ENCODE measurements around the gene GSTO2.
"Not testable (repeated sequence)": the region's sequence is repeated elsewhere in the genome, so short reads cannot be mapped to it uniquely, and the experiment has no call there.

GSTO2 gene

DNA sequence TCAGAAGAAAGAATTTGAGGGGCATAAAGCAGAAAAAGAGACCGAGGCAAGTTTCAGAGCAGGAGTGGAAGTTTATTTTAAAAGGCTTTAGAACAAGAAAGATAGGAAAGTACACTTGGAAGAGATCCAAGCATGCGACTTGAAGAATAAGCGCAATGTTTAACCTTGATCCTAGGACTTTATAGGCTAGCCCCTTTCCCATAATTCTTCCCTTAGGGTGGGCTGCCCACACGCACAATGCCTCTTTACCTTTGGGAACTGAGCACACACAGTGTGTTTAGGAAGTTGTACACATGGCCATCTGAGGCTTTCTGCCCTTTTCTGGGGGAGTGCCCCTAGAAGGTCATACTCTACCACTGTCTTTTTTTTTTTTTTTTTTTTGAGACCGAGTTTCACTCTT lies 25.5 kb upstream of the GSTO2 start:
- Histone ChIP-seq H3K9me3 (ENCODE audit: severe bottlenecking) (no peaks in the 10 kb centered on the region), H3K4me3 (ENCODE audit: low read depth, low read length) (no peak overlapping the region), H3K27me3 (ENCODE audit: insufficient read depth, low read depth, severe bottlenecking) (no peaks in the 10 kb centered on the region), H3K36me3 (no peaks in the 10 kb centered on the region), H3K27ac (no peak overlapping the region)
- TF ChIP-seq, protein P1, sequence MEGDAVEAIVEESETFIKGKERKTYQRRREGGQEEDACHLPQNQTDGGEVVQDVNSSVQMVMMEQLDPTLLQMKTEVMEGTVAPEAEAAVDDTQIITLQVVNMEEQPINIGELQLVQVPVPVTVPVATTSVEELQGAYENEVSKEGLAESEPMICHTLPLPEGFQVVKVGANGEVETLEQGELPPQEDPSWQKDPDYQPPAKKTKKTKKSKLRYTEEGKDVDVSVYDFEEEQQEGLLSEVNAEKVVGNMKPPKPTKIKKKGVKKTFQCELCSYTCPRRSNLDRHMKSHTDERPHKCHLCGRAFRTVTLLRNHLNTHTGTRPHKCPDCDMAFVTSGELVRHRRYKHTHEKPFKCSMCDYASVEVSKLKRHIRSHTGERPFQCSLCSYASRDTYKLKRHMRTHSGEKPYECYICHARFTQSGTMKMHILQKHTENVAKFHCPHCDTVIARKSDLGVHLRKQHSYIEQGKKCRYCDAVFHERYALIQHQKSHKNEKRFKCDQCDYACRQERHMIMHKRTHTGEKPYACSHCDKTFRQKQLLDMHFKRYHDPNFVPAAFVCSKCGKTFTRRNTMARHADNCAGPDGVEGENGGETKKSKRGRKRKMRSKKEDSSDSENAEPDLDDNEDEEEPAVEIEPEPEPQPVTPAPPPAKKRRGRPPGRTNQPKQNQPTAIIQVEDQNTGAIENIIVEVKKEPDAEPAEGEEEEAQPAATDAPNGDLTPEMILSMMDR (IDR thresholded peaks at IDR 0.05; ENCODE audit: low read depth, low read length): no peak
- no peak for DNase-seq

DNA sequence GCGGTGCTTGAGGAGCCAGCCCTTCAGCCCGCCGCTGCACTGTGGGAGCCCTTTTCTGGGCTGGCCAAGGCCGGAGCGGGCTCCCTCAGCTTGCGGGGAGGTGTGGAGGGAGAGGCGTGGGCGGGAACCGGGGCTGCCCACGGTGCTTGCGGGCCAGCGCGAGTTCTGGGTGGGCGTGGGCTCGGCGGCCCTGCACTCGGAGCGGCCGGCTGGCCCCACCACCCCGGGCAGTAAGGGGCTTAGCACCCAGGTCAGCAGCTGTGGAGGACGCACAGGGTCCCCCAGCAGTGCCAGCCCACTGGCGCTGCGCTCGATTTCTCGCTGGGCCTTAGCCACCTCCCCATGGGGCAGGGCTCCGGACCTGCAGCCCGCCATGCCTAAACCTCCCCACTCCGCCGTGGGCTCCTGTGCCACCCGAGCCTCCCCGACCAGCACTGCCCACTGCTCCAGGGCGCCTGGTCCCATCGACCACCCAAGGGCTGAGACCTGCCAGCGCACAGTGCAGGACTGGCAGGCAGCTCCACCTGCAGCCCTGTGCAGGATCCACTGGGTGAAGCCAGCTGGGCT lies 23.8 kb upstream of the GSTO2 start:
- DNase-seq: no peak
- H3K9me3 ChIP-seq (ENCODE audit: severe bottlenecking): no peaks in the 10 kb centered on the region
- no peaks in the 10 kb centered on the region for H3K27me3 ChIP-seq (ENCODE audit: insufficient read depth, low read depth, severe bottlenecking)
- no peaks in the 10 kb centered on the region for H3K36me3 ChIP-seq
- H3K27ac ChIP-seq: no peak overlapping the region
- TF ChIP-seq, protein P1 (IDR thresholded peaks at IDR 0.05; ENCODE audit: low read depth, low read length): no peak
- no peak overlapping the region for H3K4me3 ChIP-seq (ENCODE audit: low read depth, low read length)

DNA sequence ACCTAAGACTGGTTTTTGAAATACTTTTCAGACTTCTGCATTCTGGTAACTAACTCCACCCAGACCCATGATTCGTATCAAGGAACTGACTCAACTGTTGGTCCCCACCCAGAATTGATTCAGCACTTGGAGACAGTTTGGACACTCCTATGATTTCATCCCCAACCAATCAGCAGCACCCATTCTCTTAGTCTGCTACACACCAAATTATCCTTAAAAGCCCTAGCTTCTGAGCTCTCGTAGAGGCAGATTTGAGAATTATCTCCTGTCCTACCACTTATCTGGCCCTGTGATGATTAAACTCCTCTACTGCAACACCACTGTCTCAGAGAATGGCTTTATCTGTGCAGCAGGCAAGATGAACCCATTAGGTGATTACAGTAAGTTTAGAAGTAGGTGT lies 22.0 kb upstream of the GSTO2 start:
- H3K4me3 ChIP-seq (ENCODE audit: low read depth, low read length): no peak overlapping the region
- no peak for DNase-seq
- H3K9me3 ChIP-seq (ENCODE audit: severe bottlenecking): no peaks in the 10 kb centered on the region
- TF ChIP-seq, protein P1 (IDR thresholded peaks at IDR 0.05; ENCODE audit: low read depth, low read length): no peak
- H3K36me3 ChIP-seq: no peaks in the 10 kb centered on the region
- no peaks in the 10 kb centered on the region for H3K27me3 ChIP-seq (ENCODE audit: insufficient read depth, low read depth, severe bottlenecking)
- no peak overlapping the region for H3K27ac ChIP-seq

DNA sequence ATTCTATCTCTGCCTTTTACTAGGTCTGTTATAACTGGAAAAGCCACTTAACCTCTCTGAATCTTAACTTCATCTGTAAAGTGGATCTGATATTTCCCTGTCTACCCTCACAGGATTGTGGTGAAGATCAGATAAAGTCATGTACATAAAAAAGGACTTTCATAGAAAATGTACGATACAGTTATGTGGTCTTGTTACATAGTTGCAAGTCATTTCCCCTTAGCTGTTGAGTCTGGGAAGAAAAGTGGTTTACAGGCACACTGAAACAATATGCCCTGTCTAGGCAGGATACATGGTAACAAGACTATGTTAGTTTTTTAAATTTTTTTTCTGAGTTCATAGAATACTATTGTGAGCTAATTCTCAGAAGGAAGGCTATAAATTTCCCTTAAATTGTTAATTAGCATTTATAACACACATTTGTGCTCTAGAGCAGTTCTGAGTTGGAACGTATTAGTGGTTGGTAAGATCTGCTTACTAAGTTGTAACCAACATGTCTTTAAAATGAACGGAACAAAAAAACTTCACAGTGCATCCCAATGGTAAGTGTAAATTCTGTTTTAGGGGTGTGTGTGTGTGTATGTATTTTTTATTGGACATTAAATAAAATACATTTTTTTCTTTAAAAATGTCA lies 21.4 kb upstream of the GSTO2 start:
- Histone ChIP-seq H3K9me3 (ENCODE audit: severe bottlenecking) (no peaks in the 10 kb centered on the region), H3K27me3 (ENCODE audit: insufficient read depth, low read depth, severe bottlenecking) (no peaks in the 10 kb centered on the region), H3K4me3 (ENCODE audit: low read depth, low read length) (no peak overlapping the region), H3K36me3 (no peaks in the 10 kb centered on the region), H3K27ac (no peak overlapping the region)
- DNase-seq: no peak
- TF ChIP-seq, protein P1 (IDR thresholded peaks at IDR 0.05; ENCODE audit: low read depth, low read length): no peak

DNA sequence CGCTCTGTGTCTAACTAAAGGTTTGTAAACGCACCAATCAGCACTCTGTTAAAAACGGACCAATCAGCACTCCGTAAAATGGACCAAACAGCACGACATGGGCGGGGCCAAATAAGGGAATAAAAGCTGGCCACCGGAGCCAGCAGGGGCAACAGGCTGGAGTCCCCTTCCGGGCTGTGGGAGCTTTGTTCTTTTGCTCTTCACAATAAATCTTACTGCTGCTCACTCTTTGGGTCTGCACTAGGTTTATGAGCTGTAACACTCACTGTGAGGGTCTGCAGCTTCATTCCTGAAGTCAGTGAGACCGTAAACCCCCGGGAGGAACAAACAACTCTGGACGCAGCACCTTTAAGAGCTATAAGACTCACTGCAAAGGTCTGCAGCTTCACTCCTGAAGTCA lies 20.1 kb upstream of the GSTO2 start:
- not testable (repeated sequence) for H3K27ac ChIP-seq

DNA sequence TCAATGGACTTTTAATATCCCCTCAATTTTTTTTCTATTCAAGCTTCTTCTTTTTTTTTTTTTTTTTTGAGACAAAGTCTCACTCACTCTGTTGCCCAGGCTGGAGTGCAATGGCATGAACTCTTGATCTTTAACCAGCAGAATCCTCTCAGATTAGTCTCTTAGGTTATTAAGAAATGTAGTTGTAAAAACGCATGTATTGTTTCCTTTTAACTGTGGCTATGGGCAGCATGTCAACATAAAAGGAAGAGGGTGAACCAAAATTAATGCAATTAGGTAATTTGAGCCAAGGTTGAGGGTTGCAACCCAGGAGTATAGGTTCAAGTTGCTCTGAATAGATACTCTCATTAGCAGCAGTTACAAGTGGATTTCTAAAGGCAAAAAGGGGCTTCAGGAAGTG lies 18.6 kb upstream of the GSTO2 start:
- Histone ChIP-seq H3K4me3 (ENCODE audit: low read depth, low read length) (no peak overlapping the region), H3K9me3 (ENCODE audit: severe bottlenecking) (no peaks in the 10 kb centered on the region), H3K27ac (no peak overlapping the region), H3K36me3 (no peaks in the 10 kb centered on the region), H3K27me3 (ENCODE audit: insufficient read depth, low read depth, severe bottlenecking) (no peaks in the 10 kb centered on the region)
- DNase-seq: no peak
- TF ChIP-seq, protein P1 (IDR thresholded peaks at IDR 0.05; ENCODE audit: low read depth, low read length): no peak

More for the DNA sequence above, 20.1 kb upstream of the GSTO2 start:
- H3K9me3 ChIP-seq (ENCODE audit: severe bottlenecking); H3K36me3 ChIP-seq; DNase-seq; H3K4me3 ChIP-seq (ENCODE audit: low read depth, low read length); H3K27me3 ChIP-seq (ENCODE audit: insufficient read depth, low read depth, severe bottlenecking): not testable (repeated sequence)

All from WERI-Rb-1 (cell line).